GM18505 (cell line): ENCODE data around the gene COL18A1.
"Not testable (repeated sequence)": the region's sequence is repeated elsewhere in the genome, so short reads cannot be mapped to it uniquely, and the experiment has no call there.

Source experiments
- ATAC-seq: cut with Tn5 transposase; IDR thresholded peaks from one replicate; pipeline ENCODE4 v1.9.1; 2021; ENCODE audit not compliant: unreplicated experiment
- POLR2A ChIP-seq: IDR thresholded peaks from 4 replicates; pipeline ENCODE4 v1.6.1; 2011; ENCODE audit warnings: borderline replicate concordance; ENCODE audit not compliant: insufficient read depth, insufficient read length; ENCODE audit errors: extremely low read depth

The COL18A1 gene

GRCh38 chr21:45556645-45557615, 152.0 kb downstream of the COL18A1 start:
- no peak for ATAC-seq
- TF ChIP-seq POLR2A = no peak

- no peak for ATAC-seq
- no peak for TF ChIP-seq POLR2A
These were observed 152.7 kb downstream of the COL18A1 start for GRCh38 chr21:45557616-45558043.

GRCh38 chr21:45558044-45558721, 153.2 kb downstream of the COL18A1 start:
- no peak for TF ChIP-seq POLR2A
- no peak for ATAC-seq

- no peak for ATAC-seq
- TF ChIP-seq POLR2A = no peak
These were observed 154.5 kb downstream of the COL18A1 start for GRCh38 chr21:45559216-45560105.

- TF ChIP-seq POLR2A = no peak
These were observed 155.4 kb downstream of the COL18A1 start for GRCh38 chr21:45560106-45561021.

GRCh38 chr21:45561241-45561640, 156.3 kb downstream of the COL18A1 start:
- not testable (repeated sequence) for ATAC-seq

More at GRCh38 chr21:45560106-45561021, 155.4 kb downstream of the COL18A1 start:
- no peak for ATAC-seq

GRCh38 chr21:45562402-45562801, 157.4 kb downstream of the COL18A1 start:
- no peak for TF ChIP-seq POLR2A
- no peak for ATAC-seq

GRCh38 chr21:45562965-45563364, 158.0 kb downstream of the COL18A1 start:
- no peak for ATAC-seq
- no peak for TF ChIP-seq POLR2A
